Adipose tissue (tissue), 3 donors: Measurements from ENCODE around the gene OR6Y1. TPM values are rescaled to one million over a fixed set of nuclear protein-coding genes. Genes with fewer than 3 reads are reported as not detected.

Source experiments
- H3K27ac ChIP-seq: one replicate; pipeline ENCODE4 v1.5.1; 2013; ENCODE audit warnings: low read depth, low read length
- WGBS, 3 donors: extraction: QIAGEN DNeasy Blood & Tissue Kit; methylation state at CpG; one replicate each; pipeline ENCODE4 v1.1.7; 2013; 5-methylcytosine and 5-hydroxymethylcytosine counted together
- polyA plus RNA-seq, 3 donors: library from polyadenylated mRNA; stranded (reverse); fragments of 200-250 nt; gene quantifications; one replicate each; pipeline ENCODE4 v1.2.3, GENCODE V29; 2013
- donor health status: healthy with polysubstance abuse.
- donor health status: Bipolar disorder and iron deficiency.
- donor health status: healthy.

Gene OR6Y1
- polyA plus RNA-seq = not detected

- WGBS, 3 donors = 62 to 74% (median 72%) methylated on average over 3 of the region's 3 CpGs
- no peak within 1 kb of the TSS for H3K27ac ChIP-seq
These were observed at the start of gene OR6Y1 for GRCh38 chr1:158554352-158554751. Gene OR6Y1, minus strand, starts transcription at chr1:158554405. Its CDS starts 6,300 bp downstream, at chr1:158548105.

- no peak overlapping the region for H3K27ac ChIP-seq
- 49 to 93% (median 78%) methylated on average over 2 of the region's 2 CpGs for WGBS, 3 donors
These were observed 46.5 kb upstream of the OR6Y1 start for GRCh38 chr1:158600735-158601134.

GRCh38 chr1:158586942-158587341, 32.7 kb upstream of the OR6Y1 start:
- H3K27ac ChIP-seq = no peak overlapping the region
- WGBS, 3 donors = 62 to 88% (median 77%) methylated on average over 1 of the region's 1 CpG

GRCh38 chr1:158583962-158584361, 29.8 kb upstream of the OR6Y1 start:
- WGBS, 3 donors = 65 to 79% (median 69%) methylated on average over 4 of the region's 4 CpGs
- H3K27ac ChIP-seq = no peak overlapping the region

GRCh38 chr1:158579733-158580132, 25.5 kb upstream of the OR6Y1 start, which contains the start of gene OR10X1:
Gene OR10X1, minus strand, starts transcription at chr1:158579899. Its CDS starts 0 bp downstream, at chr1:158579899.
- no peak within 1 kb of the TSS for H3K27ac ChIP-seq
- WGBS, 3 donors = 44 to 92% (median 89%) methylated on average over 1 of the region's 1 CpG

GRCh38 chr1:158577561-158577960, 23.4 kb upstream of the OR6Y1 start:
- 78 to 89% (median 88%) methylated on average over 3 of the region's 3 CpGs for WGBS, 3 donors
- no peak overlapping the region for H3K27ac ChIP-seq

GRCh38 chr1:158572226-158572625, 18.0 kb upstream of the OR6Y1 start:
- 71 to 85% (median 85%) methylated on average over 1 of the region's 1 CpG for WGBS, 3 donors
- H3K27ac ChIP-seq = no peak overlapping the region

- WGBS, 3 donors = 46 to 76% (median 75%) methylated on average over 3 of the region's 3 CpGs
- H3K27ac ChIP-seq = no peak within 1 kb of the TSS
These were observed 16.3 kb upstream of the OR6Y1 start, which contains the start of gene OR6P1 for GRCh38 chr1:158570480-158570879. Gene OR6P1, minus strand, starts transcription at chr1:158570580. Its CDS starts 6,976 bp downstream, at chr1:158563604.

GRCh38 chr1:158564608-158565007, 10.4 kb upstream of the OR6Y1 start:
- no peak overlapping the region for H3K27ac ChIP-seq
- WGBS, 3 donors = 48 to 52% (median 50%) methylated on average over 2 of the region's 2 CpGs

GRCh38 chr1:158563853-158564252, 9.6 kb upstream of the OR6Y1 start:
- 55 to 60% (median 56%) methylated on average over 2 of the region's 2 CpGs for WGBS, 3 donors
- no peak overlapping the region for H3K27ac ChIP-seq

GRCh38 chr1:158559696-158560095, 5.5 kb upstream of the OR6Y1 start:
- WGBS, 3 donors = 63 to 75% (median 69%) methylated on average over 1 of the region's 1 CpG
- H3K27ac ChIP-seq = no peak overlapping the region

- 60 to 76% (median 71%) methylated on average over 1 of the region's 1 CpG for WGBS, 3 donors
These were observed 1.9 kb downstream of the OR6Y1 start for GRCh38 chr1:158552296-158552695.

GRCh38 chr1:158547533-158547932, 6.7 kb downstream of the OR6Y1 start:
- H3K27ac ChIP-seq = no peak overlapping the region
- 89 to 98% (median 97%) methylated on average over 2 of the region's 2 CpGs for WGBS, 3 donors

More at GRCh38 chr1:158552296-158552695, 1.9 kb downstream of the OR6Y1 start:
- no peak overlapping the region for H3K27ac ChIP-seq

GRCh38 chr1:158537609-158538008, 16.6 kb downstream of the OR6Y1 start:
- 67 to 82% (median 68%) methylated on average over 2 of the region's 2 CpGs for WGBS, 3 donors
- H3K27ac ChIP-seq = no peak overlapping the region

GRCh38 chr1:158534496-158534895, 19.7 kb downstream of the OR6Y1 start:
- WGBS, 3 donors = 21 to 58% (median 53%) methylated on average over 5 of the region's 5 CpGs
- H3K27ac ChIP-seq = no peak overlapping the region

- no peak overlapping the region for H3K27ac ChIP-seq
- 2 to 31% (median 30%) methylated on average over 2 of the region's 2 CpGs for WGBS, 3 donors
These were observed 26.9 kb downstream of the OR6Y1 start for GRCh38 chr1:158527190-158527815.

GRCh38 chr1:158521666-158522058, 32.5 kb downstream of the OR6Y1 start:
- WGBS, 3 donors = 57 to 86% (median 85%) methylated on average over 2 of the region's 2 CpGs
- no peak overlapping the region for H3K27ac ChIP-seq

GRCh38 chr1:158520955-158521665, 33.1 kb downstream of the OR6Y1 start:
- H3K27ac ChIP-seq = no peak overlapping the region
- 56 to 90% (median 83%) methylated on average over 3 of the region's 3 CpGs for WGBS, 3 donors

- H3K27ac ChIP-seq = no peak overlapping the region
- WGBS, 3 donors = 31 to 67% (median 55%) methylated on average over 1 of the region's 1 CpG
These were observed 34.2 kb downstream of the OR6Y1 start for GRCh38 chr1:158520021-158520420.

GRCh38 chr1:158516966-158517365, 37.2 kb downstream of the OR6Y1 start:
- no peak overlapping the region for H3K27ac ChIP-seq
